Tongue (tissue), 2 donors: ENCODE data around the gene OGN. TPM values are rescaled to one million over a fixed set of nuclear protein-coding genes. Genes with fewer than 3 reads are reported as not detected.
A peak's percentile ranks its signal among the peaks of the same experiment; 100 is the strongest.
"Not testable (repeated sequence)": the region's sequence is repeated elsewhere in the genome, so short reads cannot be mapped to it uniquely, and the experiment has no call there.

Source experiments
- DNase-seq: peaks from one replicate; pipeline ENCODE4 v3.0.0-alpha.2; 2015
- total RNA-seq: library from RNA; depleted of rRNA; stranded (reverse); fragments of >200 nt; gene quantifications from one replicate; pipeline ENCODE4 v1.2.3, GENCODE V29; 2014

OGN gene, protein sequence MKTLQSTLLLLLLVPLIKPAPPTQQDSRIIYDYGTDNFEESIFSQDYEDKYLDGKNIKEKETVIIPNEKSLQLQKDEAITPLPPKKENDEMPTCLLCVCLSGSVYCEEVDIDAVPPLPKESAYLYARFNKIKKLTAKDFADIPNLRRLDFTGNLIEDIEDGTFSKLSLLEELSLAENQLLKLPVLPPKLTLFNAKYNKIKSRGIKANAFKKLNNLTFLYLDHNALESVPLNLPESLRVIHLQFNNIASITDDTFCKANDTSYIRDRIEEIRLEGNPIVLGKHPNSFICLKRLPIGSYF
- 195 TPM for total RNA-seq

GRCh38 chr9:92404042-92404836, at the start of gene OGN:
OGN (minus strand) TSS chr9:92404578; CDS start chr9:92403407, 1,171 bp downstream.
- peak; percentile 83 for DNase-seq

GRCh38 chr9:92446536-92446935, 42.2 kb upstream of the OGN start:
- DNase-seq: no peak

- DNase-seq: no peak
Observed at GRCh38 chr9:92444841-92445240, 40.5 kb upstream of the OGN start.

DNA sequence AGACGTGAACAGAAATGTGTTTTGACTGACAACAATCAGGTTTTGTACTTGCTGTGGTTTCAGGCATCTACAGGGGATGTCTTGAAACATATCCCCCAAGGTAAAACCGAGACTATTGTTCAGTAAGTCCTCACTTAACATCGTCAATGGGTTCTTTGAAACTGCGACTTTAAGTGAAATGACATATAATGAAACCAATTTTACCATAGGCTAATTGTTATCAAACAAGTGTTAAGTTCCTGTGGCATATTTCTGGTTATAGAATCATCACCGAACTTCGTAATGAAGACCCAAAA, 36.3 kb upstream of the OGN start:
- no peak for DNase-seq

DNA sequence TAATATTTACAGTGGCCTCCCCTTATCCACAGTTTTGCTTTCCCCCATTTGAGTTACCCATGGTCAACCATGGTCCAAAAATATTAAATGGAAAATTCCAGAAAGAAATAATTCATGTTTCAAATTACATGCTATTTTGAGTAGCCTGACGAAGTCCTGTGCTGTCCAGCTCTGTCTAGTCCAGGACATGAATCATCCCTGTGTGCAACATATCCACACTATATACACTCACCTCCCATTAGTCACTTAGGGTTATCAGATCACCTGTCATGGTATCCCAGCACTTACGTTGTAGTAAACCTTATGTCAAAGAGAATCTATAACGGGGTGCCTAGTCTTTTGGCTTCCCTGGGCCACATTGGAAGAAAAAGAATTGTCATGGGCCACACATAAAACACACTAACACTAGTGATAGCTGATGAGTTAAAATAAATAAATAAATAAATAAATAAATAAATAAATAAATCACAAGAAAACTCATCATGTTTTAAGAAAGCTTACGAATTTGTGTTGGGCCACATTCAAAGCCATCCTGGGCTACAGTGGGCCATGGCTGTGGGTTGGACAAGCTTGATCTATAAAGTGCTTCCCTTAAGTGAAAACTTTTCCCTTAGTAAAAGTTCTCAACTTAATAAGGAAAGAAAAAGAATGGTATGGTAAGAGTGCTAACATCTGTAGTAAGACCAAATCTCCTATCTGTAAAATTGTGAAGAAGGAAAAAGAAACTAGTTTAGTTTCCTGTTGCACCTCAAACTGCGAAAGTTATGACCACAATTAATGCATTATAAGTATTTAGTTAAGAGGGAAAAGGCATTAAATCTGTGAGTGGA, 35.8 kb upstream of the OGN start:
- no peak for DNase-seq

GRCh38 chr9:92438900-92439526, 34.6 kb upstream of the OGN start:
- DNase-seq: peak; percentile 39

DNA sequence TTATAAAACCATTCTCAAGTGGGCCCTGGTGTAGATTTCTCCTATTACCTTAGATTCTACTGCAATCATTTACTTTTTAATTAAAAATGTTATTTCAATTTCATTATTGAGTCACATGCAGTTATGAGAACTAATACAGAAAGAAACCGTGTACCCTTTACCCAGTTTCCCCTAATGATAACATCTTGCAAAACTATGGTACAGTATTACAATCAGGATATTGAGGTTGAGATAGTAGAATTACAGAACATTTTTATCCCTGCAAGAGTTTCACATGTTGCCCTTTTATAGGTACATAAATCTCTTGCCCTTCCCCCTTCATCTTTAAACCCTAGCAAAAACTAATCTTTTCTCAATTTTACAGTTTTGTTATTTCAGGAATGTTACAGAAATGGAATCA, 30.9 kb upstream of the OGN start:
- no peak for DNase-seq

DNA sequence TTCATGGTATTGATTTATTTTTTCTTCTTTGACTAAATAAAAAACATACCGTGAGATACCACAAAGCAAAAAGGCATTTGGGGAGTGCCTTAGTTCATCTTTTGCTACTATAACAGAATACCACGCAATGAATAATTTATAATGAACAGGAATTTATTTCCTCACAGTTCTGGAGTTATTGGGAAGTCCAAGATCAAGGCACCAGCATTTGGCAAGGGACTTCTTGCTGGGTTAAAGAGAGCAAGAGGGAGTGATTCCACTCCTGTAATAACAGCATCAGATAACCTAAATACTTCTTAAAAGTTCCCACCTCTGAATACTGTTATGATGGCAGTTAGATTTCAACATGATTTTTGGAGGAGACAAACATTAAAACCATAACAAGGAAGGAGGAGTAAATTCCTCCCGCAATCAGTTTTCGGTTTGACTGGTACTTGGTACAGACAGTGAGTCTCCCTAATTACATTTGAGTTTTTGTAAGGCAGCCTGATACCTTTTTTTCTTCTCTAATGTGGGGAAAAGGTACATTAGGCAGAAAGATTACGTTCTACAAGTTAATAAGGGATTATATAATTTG, 28.7 kb upstream of the OGN start:
- DNase-seq: no peak

DNA sequence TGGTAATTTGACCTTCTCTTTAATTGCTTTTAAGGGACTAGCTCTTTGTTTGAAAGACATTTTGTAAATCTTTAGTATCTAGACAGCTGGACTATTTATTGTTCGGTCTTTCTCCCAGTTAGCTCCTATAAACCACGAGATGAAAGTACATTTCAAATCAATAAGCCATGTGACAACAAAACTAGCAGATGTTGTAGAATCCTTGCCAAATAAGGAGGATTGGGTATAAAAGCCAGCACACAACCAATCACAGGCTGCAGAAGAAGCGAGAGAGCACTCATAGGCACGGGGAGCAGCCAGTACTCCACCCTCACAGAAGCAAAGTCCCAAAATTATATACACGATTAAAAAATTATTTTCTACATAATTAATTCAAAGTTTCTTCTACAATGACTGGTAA, 28.0 kb upstream of the OGN start:
- peak; percentile 46 for DNase-seq

DNA sequence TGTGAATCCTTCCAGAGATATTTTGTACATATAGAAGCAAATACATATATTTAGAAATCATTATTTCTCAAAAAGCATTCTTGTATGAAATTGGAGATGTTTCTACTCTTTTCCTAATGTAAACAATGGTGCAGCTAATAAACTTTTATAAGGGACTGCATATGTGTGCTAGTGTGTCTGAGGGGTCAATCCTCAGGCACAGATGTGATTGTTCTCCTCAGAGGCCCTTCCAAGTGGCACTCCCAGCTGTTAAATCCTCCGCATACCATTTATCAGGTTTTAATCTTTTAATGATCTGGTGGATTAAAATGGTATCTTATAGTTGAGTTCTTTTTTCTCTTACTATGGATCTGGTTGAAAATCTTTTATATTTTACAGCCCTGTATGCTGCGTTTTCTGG, 25.5 kb upstream of the OGN start:
- DNase-seq: no peak

GRCh38 chr9:92426501-92427145, 22.2 kb upstream of the OGN start:
- DNase-seq: peak; percentile 30

GRCh38 chr9:92425474-92425873, 21.1 kb upstream of the OGN start:
- peak; percentile 83 for DNase-seq

GRCh38 chr9:92424340-92424739, 20.0 kb upstream of the OGN start, which contains the start of gene OMD:
OMD (minus strand) TSS chr9:92424471; CDS start chr9:92417558, 6,913 bp downstream.
- no peak for DNase-seq

- DNase-seq: no peak
Observed at GRCh38 chr9:92423612-92424011, 19.2 kb upstream of the OGN start.

- no peak for DNase-seq
Observed at GRCh38 chr9:92422611-92423338, 18.4 kb upstream of the OGN start.

DNA sequence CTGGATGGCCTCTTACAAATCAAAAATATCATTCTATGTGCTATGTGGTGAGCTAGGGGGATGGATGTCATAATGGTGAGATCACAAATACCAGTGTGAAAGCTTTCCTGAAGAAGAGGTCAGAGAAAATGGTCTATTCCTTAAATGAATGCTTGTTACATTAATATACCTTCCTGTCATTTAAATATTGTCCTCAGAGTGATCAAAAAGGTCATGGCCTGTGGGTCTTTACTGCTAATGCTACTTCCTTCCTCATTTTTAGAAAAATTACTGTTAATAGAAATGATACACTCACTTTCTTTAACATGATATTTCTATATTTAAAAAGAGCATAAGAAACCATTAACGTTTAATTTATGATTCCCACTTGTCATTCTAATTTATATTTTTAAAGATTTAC, 10.2 kb upstream of the OGN start:
- no peak for DNase-seq

GRCh38 chr9:92411157-92411556, 6.8 kb upstream of the OGN start:
- DNase-seq: not testable (repeated sequence)

DNA sequence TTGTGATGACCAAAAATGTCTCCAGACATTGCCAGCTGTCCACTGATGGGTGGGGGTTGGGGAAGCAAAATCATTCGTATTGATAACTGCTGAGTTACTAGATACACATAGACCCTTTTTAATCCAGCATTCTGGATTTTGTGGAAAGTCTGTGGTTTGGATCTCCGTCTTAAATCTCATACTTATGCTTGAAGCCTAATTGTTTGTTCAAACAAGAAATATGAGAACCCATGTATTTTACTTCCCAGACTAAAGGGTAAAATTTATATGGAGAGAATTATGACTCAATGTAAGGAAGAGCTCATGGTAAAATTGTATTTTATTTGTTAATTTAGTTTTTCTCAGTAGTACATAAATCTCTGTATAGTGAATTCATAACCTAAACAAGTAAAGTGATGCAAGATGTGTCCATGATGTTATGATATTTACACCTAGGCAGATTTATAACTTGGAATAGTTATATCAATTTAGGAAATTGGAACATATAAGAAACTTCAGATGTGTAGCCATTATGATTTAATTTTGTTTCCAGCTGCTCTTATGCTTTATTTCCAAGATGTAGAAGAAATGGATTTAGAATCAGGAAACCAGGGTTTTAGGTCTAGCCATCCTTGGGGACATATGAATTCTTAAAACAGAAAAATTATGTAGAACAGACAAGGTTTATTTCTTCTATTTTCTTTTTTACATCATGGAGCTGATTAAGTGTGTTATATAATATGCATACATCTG, 4.5 kb upstream of the OGN start:
- no peak for DNase-seq

DNA sequence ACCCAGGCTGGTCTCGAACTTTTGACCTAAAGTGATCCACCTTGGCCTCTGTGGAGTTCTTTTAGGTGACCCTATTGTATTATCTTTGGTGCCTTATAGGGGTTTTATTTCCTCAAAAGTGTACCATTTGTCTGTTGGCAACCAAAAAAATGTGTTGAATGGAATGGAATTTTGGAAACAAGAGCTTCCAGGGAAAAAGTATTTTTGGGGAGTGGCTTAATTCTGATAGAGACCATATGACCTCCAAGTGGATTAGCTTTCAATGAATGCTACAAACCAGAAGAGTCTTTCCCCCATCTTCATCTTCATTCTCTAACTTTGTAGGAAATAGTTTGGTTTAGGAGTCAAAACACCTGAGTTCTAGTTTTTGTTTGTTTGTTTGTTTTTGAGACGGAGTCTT, 3.4 kb upstream of the OGN start:
- no peak for DNase-seq

GRCh38 chr9:92406477-92406876, 2.1 kb upstream of the OGN start:
- DNase-seq: peak; percentile 29
